H9 (cell line): ENCODE results near the gene TRIM36. TPM values are rescaled to one million over a fixed set of nuclear protein-coding genes. Genes with fewer than 3 reads are reported as not detected.

Experiments
- DNase-seq: peaks from one replicate; pipeline ENCODE4 v3.0.0-alpha.2; 2017
- H2AFZ ChIP-seq: one replicate; pipeline ENCODE4 v1.6.1; 2013; ENCODE audit warnings: mild to moderate bottlenecking, low read length, control low read depth, moderate library complexity
- H2AK5ac ChIP-seq: 2 replicates; pipeline ENCODE4 v1.6.1; 2013; ENCODE audit warnings: low read length, control low read depth, mixed read lengths; ENCODE audit not compliant: insufficient read length
- H2BK120ac ChIP-seq: one replicate; pipeline ENCODE4 v1.6.1; 2013; ENCODE audit warnings: low read depth, mild to moderate bottlenecking, low read length, control low read depth, inconsistent platforms; ENCODE audit not compliant: poor library complexity, severe bottlenecking
- H2BK12ac ChIP-seq: 2 replicates; pipeline ENCODE4 v1.6.1; 2013; ENCODE audit warnings: low read length, control low read depth, mixed read lengths, low read depth; ENCODE audit not compliant: insufficient read length
- H2BK15ac ChIP-seq: 2 replicates; pipeline ENCODE4 v1.6.1; 2013; ENCODE audit warnings: low read depth, low read length, control low read depth
- H2BK20ac ChIP-seq: one replicate; pipeline ENCODE4 v1.6.1; 2013; ENCODE audit warnings: low read depth, mild to moderate bottlenecking, low read length, control low read depth, inconsistent platforms; ENCODE audit not compliant: poor library complexity, severe bottlenecking
- H2BK5ac ChIP-seq: 2 replicates; pipeline ENCODE4 v1.6.1; 2013; ENCODE audit warnings: low read length, control low read depth, mixed read lengths; ENCODE audit not compliant: insufficient read length
- H3K14ac ChIP-seq: 2 replicates; pipeline ENCODE4 v1.6.1; 2013; ENCODE audit warnings: low read length, control low read depth; ENCODE audit not compliant: insufficient read depth
- H3K18ac ChIP-seq: 2 replicates; pipeline ENCODE4 v1.6.1; 2013; ENCODE audit warnings: low read depth, mild to moderate bottlenecking, mixed read lengths, low read length, control low read depth; ENCODE audit not compliant: insufficient read length
- H3K23ac ChIP-seq: 2 replicates; pipeline ENCODE4 v1.6.1; 2013; ENCODE audit warnings: low read length, control low read depth, mixed read lengths, low read depth; ENCODE audit not compliant: insufficient read length
- H3K23me2 ChIP-seq: 2 replicates; pipeline ENCODE4 v1.6.1; 2013; ENCODE audit warnings: low read depth, mild to moderate bottlenecking, mixed read lengths, low read length, control low read depth; ENCODE audit not compliant: insufficient read length, poor library complexity, severe bottlenecking
- H3K27ac ChIP-seq: 2 replicates; pipeline ENCODE4 v1.5.1; 2013; ENCODE audit warnings: low read length, control low read depth, mixed read lengths, low read depth; ENCODE audit not compliant: insufficient read length
- H3K27me3 ChIP-seq: 2 replicates; pipeline ENCODE4 v1.6.1; 2013; ENCODE audit warnings: low read length, control low read depth, inconsistent platforms; ENCODE audit not compliant: insufficient read depth
- H3K4ac ChIP-seq: 2 replicates; pipeline ENCODE4 v1.6.1; 2013; ENCODE audit warnings: low read depth, mild to moderate bottlenecking, control low read depth, inconsistent platforms, low read length, moderate library complexity
- H3K4me1 ChIP-seq: 2 replicates; pipeline ENCODE4 v1.6.1; 2013; ENCODE audit warnings: low read length, control low read depth, inconsistent platforms; ENCODE audit not compliant: insufficient read depth
- H3K4me2 ChIP-seq: 2 replicates; pipeline ENCODE4 v1.6.1; 2013; ENCODE audit warnings: low read length, control low read depth, mixed read lengths; ENCODE audit not compliant: insufficient read length, insufficient read depth
- H3K56ac ChIP-seq: 2 replicates; pipeline ENCODE4 v1.6.1; 2013; ENCODE audit warnings: low read depth, mild to moderate bottlenecking, mixed read lengths, low read length, control low read depth; ENCODE audit not compliant: insufficient read length
- H3K79me1 ChIP-seq: 2 replicates; pipeline ENCODE4 v1.6.1; 2013; ENCODE audit warnings: low read depth, mild to moderate bottlenecking, moderate library complexity, low read length, control low read depth, inconsistent platforms; ENCODE audit not compliant: insufficient read depth, poor library complexity, severe bottlenecking
- H3K79me2 ChIP-seq: 2 replicates; pipeline ENCODE4 v1.6.1; 2013; ENCODE audit warnings: low read length, control low read depth, inconsistent platforms; ENCODE audit not compliant: insufficient read depth
- H3K9ac ChIP-seq: 2 replicates; pipeline ENCODE4 v1.6.1; 2013; ENCODE audit warnings: low read length, control low read depth, mixed read lengths; ENCODE audit not compliant: insufficient read length; ENCODE audit errors: extremely low read depth
- H3K9me3 ChIP-seq: one replicate; pipeline ENCODE4 v1.6.1; 2013; ENCODE audit warnings: low read depth, low read length, inconsistent platforms; ENCODE audit not compliant: control insufficient read depth
- H3T11ph ChIP-seq: one replicate; pipeline ENCODE4 v1.6.1; 2013; ENCODE audit warnings: mild to moderate bottlenecking, low read length, control low read depth, inconsistent platforms
- H4K20me1 ChIP-seq: one replicate; pipeline ENCODE4 v1.6.1; 2013; ENCODE audit not compliant: control insufficient read depth, insufficient read length, insufficient read depth
- H4K5ac ChIP-seq: 2 replicates; pipeline ENCODE4 v1.6.1; 2013; ENCODE audit warnings: low read depth, mild to moderate bottlenecking, mixed read lengths, low read length, control low read depth; ENCODE audit not compliant: insufficient read length
- H4K8ac ChIP-seq: replicated peaks from 2 replicates; pipeline ENCODE4 v1.6.1; 2013; ENCODE audit warnings: low read length, control low read depth, mixed read lengths, low read depth; ENCODE audit not compliant: insufficient read length
- H4K91ac ChIP-seq: 2 replicates; pipeline ENCODE4 v1.6.1; 2013; ENCODE audit warnings: low read depth, mild to moderate bottlenecking, moderate library complexity, mixed read lengths, low read length, control low read depth; ENCODE audit not compliant: insufficient read length
- H3K27ac Mint-ChIP-seq, 3 experiments: 2 replicates in 2 of 3; 3 replicates in 1 of 3; pipeline ENCODE4 v1.8.0; 2020 to 2021; ENCODE audit warnings: mixed read lengths in 3 of 3, mild to moderate bottlenecking in 1 of 3, moderate library complexity in 1 of 3
- H3K27me3 Mint-ChIP-seq: 2 replicates; pipeline ENCODE4 v1.8.0; 2021; ENCODE audit warnings: low read depth, mild to moderate bottlenecking, moderate library complexity, mixed read lengths
- H3K36me3 Mint-ChIP-seq, 3 experiments: 2 replicates in 2 of 3; 3 replicates in 1 of 3; pipeline ENCODE4 v1.8.0; 2020 to 2021; ENCODE audit warnings: low read depth in 3 of 3, mixed read lengths in 3 of 3; ENCODE audit not compliant: insufficient read depth in 1 of 3
- H3K4me1 Mint-ChIP-seq, 2 experiments: 2 replicates each; pipeline ENCODE4 v1.8.0; 2020; ENCODE audit warnings: mixed read lengths in 2 of 2
- H3K4me3 Mint-ChIP-seq, 2 experiments: 2 replicates in 1 of 2; 3 replicates in 1 of 2; pipeline ENCODE4 v1.8.0; 2020 to 2021; ENCODE audit warnings: mild to moderate bottlenecking in 2 of 2, mixed read lengths in 2 of 2, moderate library complexity in 1 of 2
- H3K9me3 Mint-ChIP-seq, 2 experiments: 2 replicates in 1 of 2; 3 replicates in 1 of 2; pipeline ENCODE4 v1.8.0; 2020; ENCODE audit warnings: mild to moderate bottlenecking in 2 of 2, mixed read lengths in 2 of 2, moderate library complexity in 1 of 2
- CTCF ChIP-seq: fragments of 200-600 bp; sonication (generic); conservative IDR thresholded peaks from 3 replicates; pipeline ENCODE4 v1.8.0; 2021; ENCODE audit warnings: antibody characterized with exemption, mild to moderate bottlenecking
- WGBS: extraction: QIAGEN DNeasy Blood & Tissue Kit; methylation state at CpG from one replicate; pipeline ENCODE4 v1.1.7; 2013; ENCODE audit warnings: missing lambda C conversion rate, low lambda C conversion rate, mixed read lengths; ENCODE audit not compliant: insufficient read length; ENCODE audit errors: extremely low coverage; 5-methylcytosine and 5-hydroxymethylcytosine counted together
- total RNA-seq: library from RNA; stranded (reverse); gene quantifications from 2 replicates; pipeline ENCODE4 v1.2.1, GENCODE V29; 2021

Gene TRIM36
- total RNA-seq, 1 experiment from 2014 or later: 14.6 TPM

- Histone ChIP-seq H3K23me2 (no peaks in the 10 kb centered on the region), H3K23ac (no peak overlapping the region), H2BK12ac (no peak overlapping the region), H3K9me3 (no peaks in the 10 kb centered on the region), H2AFZ (no peak overlapping the region), H2BK120ac (no peak overlapping the region), H2BK20ac (no peak overlapping the region), H3K56ac (no peak overlapping the region), H4K8ac (no peak overlapping the region), H3K14ac (no peak overlapping the region), H3K4me1 (no peaks in the 10 kb centered on the region), H3K4ac (no peak overlapping the region), H2AK5ac (no peak overlapping the region), H2BK15ac (no peak overlapping the region), H3K9ac (no peak overlapping the region), H3K18ac (no peak overlapping the region), H4K91ac (no peak overlapping the region), H3K4me2 (no peak overlapping the region), H3K79me1 (no peaks in the 10 kb centered on the region), H3K27ac (no peak overlapping the region), H2BK5ac (no peak overlapping the region), H3K79me2 (no peaks in the 10 kb centered on the region), H3K27me3 (no peaks in the 10 kb centered on the region), H4K5ac (no peak overlapping the region), H3T11ph (no peak overlapping the region), H4K20me1 (no peaks in the 10 kb centered on the region)
- Mint-ChIP-seq H3K27me3 (no peaks in the 10 kb centered on the region), H3K4me1 (no peaks in the 10 kb centered on the region; a peak in 1 of 4 replicates), H3K4me3 (no peak overlapping the region), H3K27ac (peak overlapping the region in 1 of 3 experiments; percentile 6; a peak in 2 of 7 replicates), H3K9me3 (no peaks in the 10 kb centered on the region), H3K36me3 (peaks cover 2 to 32% (median 4%) of the 10 kb centered on the region in 3 experiments; a peak in 6 of 7 replicates)
- DNase-seq: no peak
- no peak for TF ChIP-seq CTCF
- WGBS: no CpG with 5 or more reads among the region's 2 CpGs
Observed at GRCh38 chr5:115132465-115132864, 37.2 kb downstream of the TRIM36 start.
